ENCODE measurements around the gene VCP.
"Not testable (repeated sequence)": the region's sequence is repeated elsewhere in the genome, so short reads cannot be mapped to it uniquely, and the experiment has no call there.

The VCP gene

DNA sequence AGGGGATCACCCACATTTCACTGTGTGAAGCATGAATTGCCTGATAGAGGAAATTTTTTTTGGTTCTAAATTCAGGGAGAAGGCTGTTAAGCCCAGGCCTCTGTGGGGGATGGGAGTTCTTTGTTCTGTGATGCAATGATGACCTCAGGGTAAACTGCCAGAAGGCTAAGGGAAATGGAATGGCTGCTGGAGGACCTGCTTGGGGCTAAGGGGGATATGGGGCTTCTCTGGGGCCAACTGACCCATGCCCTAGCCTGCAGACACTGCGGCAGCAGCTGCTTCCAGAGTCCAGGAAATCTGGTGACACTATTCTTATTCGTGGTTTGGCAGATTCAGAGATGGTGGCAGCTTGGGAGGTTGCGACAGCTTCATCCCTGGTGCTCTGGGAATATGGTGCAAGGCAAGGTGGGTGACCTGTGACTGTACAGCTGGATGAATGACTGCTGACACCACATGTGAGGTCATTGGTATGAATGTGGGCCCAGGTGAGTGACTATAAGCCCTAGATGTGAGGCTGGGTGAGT, 30.3 kb downstream of the VCP start:
- Histone ChIP-seq H3K9me3 (ENCODE audit: low read length) (no peaks in the 10 kb centered on the region), H2AFZ (ENCODE audit: low read depth, low read length) (no peak overlapping the region), H3K4me1 (ENCODE audit: insufficient read depth, low read length) (no peaks in the 10 kb centered on the region), H3K36me3 (ENCODE audit: insufficient read depth, low read length) (peaks cover 36% of the 10 kb centered on the region), H3K27me3 (ENCODE audit: insufficient read depth, low read length) (no peaks in the 10 kb centered on the region), H3K4me3 (ENCODE audit: low read length) (no peak overlapping the region)

DNA sequence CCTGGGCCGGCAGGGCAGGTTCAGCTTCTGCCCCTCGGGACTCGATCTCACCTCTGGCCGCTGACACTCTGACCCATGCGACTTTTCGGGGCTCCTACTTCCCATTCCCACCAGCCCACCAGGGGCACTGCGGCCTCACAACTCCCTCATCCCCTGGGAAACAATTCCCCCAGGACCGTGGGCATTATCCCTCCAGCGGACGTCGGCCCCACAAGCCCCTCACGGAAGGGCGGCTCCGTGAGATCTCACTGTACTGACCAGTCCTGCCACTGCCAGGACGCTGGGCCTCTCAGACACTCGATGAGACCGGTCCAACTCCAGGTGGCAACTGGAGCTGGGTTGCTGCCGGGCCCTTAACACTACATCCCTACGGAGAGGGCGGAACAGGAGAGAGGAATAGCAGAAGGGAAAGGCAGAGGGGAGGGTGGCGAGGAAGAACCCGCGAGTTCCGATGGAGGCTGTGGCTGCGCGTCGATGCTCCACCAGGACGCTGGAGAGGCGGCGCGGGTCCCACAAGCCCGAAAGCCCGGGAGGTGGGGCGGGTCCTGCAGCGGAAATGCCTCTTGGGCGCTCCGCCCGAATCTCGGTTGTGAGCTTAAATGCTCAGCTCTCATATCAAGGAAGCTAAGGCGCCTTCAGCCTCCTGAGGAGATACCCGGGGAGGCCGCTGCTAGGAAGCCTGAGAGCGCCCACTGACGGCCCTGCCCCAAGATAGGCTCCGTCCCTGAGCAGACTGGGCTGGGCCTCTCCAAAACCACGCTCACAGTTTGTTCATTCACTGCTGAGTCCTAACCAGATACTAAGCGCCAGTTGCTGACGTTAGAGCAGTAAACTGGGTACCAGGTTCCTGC, 36.3 kb downstream of the VCP start:
- Histone ChIP-seq H3K27me3 (ENCODE audit: insufficient read depth, low read length) (no peaks in the 10 kb centered on the region), H3K4me3 (ENCODE audit: low read length) (no peak overlapping the region), H3K9me3 (ENCODE audit: low read length) (peaks cover 2% of the 10 kb centered on the region), H3K4me1 (ENCODE audit: insufficient read depth, low read length) (no peaks in the 10 kb centered on the region), H3K36me3 (ENCODE audit: insufficient read depth, low read length) (peaks cover 16% of the 10 kb centered on the region), H2AFZ (ENCODE audit: low read depth, low read length) (no peak overlapping the region)

DNA sequence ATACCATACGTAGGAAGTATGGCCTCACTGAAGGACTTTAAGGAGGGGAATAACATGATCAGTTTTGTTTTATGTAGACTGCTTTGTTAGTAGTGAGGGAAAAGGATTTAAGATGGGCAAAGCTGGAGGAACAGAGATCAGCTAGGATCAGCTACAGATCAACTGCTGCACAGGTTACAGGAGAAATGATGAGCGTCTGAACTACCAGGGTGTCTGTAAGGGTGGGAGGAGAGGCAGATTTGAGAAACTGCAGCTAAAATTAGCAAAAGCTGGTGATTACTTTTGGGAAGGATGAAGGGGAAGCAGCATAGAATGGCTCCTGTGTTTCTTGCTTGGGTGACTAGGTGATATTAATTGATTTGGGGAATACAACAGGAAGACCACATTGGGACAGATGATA, 39.3 kb downstream of the VCP start:
- H2AFZ ChIP-seq (ENCODE audit: low read depth, low read length): no peak overlapping the region
- no peaks in the 10 kb centered on the region for H3K4me1 ChIP-seq (ENCODE audit: insufficient read depth, low read length)
- H3K36me3 ChIP-seq (ENCODE audit: insufficient read depth, low read length): peaks cover 14% of the 10 kb centered on the region
- H3K4me3 ChIP-seq (ENCODE audit: low read length): no peak overlapping the region
- H3K9me3 ChIP-seq (ENCODE audit: low read length): peaks cover 6% of the 10 kb centered on the region
- no peaks in the 10 kb centered on the region for H3K27me3 ChIP-seq (ENCODE audit: insufficient read depth, low read length)

DNA sequence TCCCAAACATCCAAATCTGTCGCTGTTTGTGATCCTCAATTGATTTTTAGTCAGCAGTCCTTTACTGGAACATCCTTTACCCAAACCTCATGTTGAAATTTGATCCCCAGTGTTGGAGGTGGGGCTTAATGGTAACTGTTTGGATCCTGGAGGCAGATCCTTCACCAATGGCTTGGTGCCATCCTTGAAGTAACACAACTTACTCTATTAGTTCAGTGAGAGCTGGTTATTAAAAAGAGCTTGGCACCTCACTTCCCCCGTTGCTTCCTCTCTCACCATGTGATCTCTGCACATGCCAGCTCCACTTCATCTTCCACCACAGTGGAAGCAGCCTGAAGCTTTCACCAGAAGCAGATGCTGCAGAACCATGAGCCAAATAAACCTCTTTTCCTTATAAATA, 42.6 kb downstream of the VCP start:
- no peaks in the 10 kb centered on the region for H3K27me3 ChIP-seq (ENCODE audit: insufficient read depth, low read length)
- no peaks in the 10 kb centered on the region for H3K4me1 ChIP-seq (ENCODE audit: insufficient read depth, low read length)
- H3K36me3 ChIP-seq (ENCODE audit: insufficient read depth, low read length): peaks cover 9% of the 10 kb centered on the region
- peaks cover 6% of the 10 kb centered on the region for H3K9me3 ChIP-seq (ENCODE audit: low read length)
- no peak overlapping the region for H2AFZ ChIP-seq (ENCODE audit: low read depth, low read length)
- H3K4me3 ChIP-seq (ENCODE audit: low read length): no peak overlapping the region

DNA sequence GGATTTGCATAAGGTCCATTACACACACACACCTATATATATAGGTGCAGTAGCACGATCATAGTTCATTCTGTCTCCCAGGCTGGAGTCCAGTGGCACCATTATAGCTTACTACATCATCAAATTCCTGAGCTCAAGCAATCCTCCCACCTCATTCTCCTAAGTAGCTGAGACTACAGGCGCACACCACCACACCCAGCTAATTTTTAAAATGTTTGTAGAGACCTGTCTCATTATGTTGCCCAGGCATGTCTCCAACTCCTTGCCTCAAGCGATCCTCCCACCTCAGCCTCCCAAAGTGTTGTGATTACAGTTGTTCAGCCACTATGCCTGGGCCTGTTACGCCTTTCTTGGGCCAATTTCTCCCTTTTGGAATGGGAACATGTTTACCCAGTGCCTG, 43.2 kb downstream of the VCP start:
- Histone ChIP-seq H3K27me3 (ENCODE audit: insufficient read depth, low read length) (no peaks in the 10 kb centered on the region), H3K4me3 (ENCODE audit: low read length) (no peak overlapping the region), H3K4me1 (ENCODE audit: insufficient read depth, low read length) (no peaks in the 10 kb centered on the region), H3K9me3 (ENCODE audit: low read length) (peaks cover 6% of the 10 kb centered on the region), H2AFZ (ENCODE audit: low read depth, low read length) (no peak overlapping the region), H3K36me3 (ENCODE audit: insufficient read depth, low read length) (peaks cover 9% of the 10 kb centered on the region)

DNA sequence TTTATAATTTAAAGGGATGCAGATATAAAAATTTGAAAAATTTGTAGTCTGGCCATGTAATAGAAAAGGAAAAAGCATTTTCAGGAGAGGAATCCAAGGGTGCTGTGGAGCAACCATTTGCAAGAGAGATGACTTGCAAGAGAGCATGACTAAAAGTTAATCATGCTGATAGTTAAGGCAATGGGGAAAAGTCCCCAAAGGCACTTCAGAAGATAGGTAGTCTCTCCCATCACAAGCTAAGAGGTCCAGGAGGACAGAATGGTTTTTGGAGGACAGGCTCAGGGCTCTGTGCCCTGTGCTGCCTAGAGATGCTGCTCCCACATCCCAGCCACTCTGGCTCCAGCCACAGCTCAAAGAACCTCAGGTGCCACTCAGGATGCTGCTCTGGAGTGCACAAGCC, 44.1 kb downstream of the VCP start:
- H3K9me3 ChIP-seq (ENCODE audit: low read length): peaks cover 6% of the 10 kb centered on the region
- no peak overlapping the region for H3K4me3 ChIP-seq (ENCODE audit: low read length)
- peaks cover 9% of the 10 kb centered on the region for H3K36me3 ChIP-seq (ENCODE audit: insufficient read depth, low read length)
- H2AFZ ChIP-seq (ENCODE audit: low read depth, low read length): no peak overlapping the region
- no peaks in the 10 kb centered on the region for H3K4me1 ChIP-seq (ENCODE audit: insufficient read depth, low read length)
- H3K27me3 ChIP-seq (ENCODE audit: insufficient read depth, low read length): no peaks in the 10 kb centered on the region

DNA sequence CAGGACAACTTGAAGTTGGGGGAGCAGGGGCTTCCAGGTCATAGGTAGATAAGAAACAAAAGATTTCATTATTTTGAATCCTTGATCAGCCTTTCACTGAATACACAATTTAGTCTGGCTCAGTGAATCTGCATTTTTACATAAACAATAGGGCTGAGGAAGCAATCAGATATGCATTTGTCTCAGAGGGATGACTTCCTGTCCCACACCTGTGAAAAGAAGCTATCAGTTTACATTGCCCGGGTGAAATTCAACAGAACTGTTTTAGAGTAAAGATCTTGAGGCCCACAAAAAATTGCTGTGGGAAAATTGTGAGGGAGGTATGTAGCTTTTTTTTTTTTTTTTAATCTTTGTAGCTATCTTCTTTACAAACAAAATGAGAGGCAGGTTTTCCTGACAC, 44.6 kb downstream of the VCP start:
- Histone ChIP-seq H2AFZ (ENCODE audit: low read depth, low read length) (no peak overlapping the region), H3K4me3 (ENCODE audit: low read length) (no peak overlapping the region), H3K27me3 (ENCODE audit: insufficient read depth, low read length) (no peaks in the 10 kb centered on the region), H3K36me3 (ENCODE audit: insufficient read depth, low read length) (peaks cover 9% of the 10 kb centered on the region), H3K9me3 (ENCODE audit: low read length) (peaks cover 6% of the 10 kb centered on the region), H3K4me1 (ENCODE audit: insufficient read depth, low read length) (no peaks in the 10 kb centered on the region)

DNA sequence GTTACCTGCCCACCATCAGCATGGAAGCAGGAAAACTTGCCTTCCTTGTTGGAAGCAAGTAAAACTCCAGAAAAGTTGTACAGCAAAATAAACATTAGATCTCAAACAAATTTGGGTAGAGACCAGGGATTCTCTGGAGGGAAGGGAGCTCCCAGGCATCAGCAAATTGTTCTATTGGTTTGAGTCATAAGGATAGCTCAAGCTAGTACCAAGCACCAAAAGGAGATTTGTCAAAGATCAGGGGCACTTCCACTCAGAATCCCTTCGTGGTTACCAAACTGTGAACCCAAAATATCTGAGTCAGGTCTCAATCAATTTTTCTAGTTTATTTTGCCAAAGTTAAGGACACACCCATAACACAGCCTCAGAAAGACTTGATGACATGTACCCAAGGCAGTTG, 45.1 kb downstream of the VCP start:
- peaks cover 8% of the 10 kb centered on the region for H3K36me3 ChIP-seq (ENCODE audit: insufficient read depth, low read length)
- no peak overlapping the region for H2AFZ ChIP-seq (ENCODE audit: low read depth, low read length)
- no peaks in the 10 kb centered on the region for H3K4me1 ChIP-seq (ENCODE audit: insufficient read depth, low read length)
- peaks cover 6% of the 10 kb centered on the region for H3K9me3 ChIP-seq (ENCODE audit: low read length)
- no peak overlapping the region for H3K4me3 ChIP-seq (ENCODE audit: low read length)
- H3K27me3 ChIP-seq (ENCODE audit: insufficient read depth, low read length): no peaks in the 10 kb centered on the region

DNA sequence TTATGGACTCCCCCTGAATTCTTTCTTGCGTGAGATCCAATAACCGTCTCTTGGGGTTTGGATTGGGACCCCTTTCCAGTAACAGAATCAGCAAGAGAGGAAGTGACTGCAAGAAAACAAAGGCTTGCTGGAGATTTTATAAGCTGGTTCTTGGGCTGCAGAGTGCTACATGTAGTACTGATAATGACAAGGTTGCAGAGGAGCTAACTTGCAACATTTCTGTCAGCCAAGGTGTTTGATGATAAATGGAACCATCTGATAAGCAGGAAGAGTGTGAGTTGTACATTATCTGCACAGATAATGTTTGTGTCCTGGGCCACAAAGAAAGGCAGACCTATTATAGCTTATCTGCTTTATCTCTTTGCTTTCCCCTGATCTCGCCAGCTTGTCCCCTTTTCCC, 45.8 kb downstream of the VCP start:
- peaks cover 5% of the 10 kb centered on the region for H3K9me3 ChIP-seq (ENCODE audit: low read length)

DNA sequence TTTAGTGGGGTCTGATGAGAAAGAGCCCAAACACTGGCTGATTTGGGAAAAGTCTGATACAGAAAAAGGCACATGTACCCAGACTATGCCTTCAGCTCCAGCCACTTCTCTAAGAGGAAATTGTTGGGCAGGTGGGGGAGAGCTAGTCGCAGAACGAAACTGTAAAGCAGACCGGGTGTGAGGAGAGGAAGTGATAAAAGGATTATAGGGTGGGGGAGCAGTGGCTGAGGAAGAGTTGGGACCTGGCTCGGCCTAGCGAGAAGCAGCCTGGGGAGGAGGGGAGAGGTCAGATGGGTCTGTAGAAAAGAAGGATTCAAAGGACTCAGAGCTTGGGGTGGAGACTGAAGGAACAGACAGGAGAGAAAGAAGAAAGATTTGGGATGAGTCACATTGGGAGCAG, 49.0 kb downstream of the VCP start:
- not testable (repeated sequence) for H3K9me3 ChIP-seq (ENCODE audit: low read length); H3K4me1 ChIP-seq (ENCODE audit: insufficient read depth, low read length); H3K4me3 ChIP-seq (ENCODE audit: low read length); H2AFZ ChIP-seq (ENCODE audit: low read depth, low read length); H3K36me3 ChIP-seq (ENCODE audit: insufficient read depth, low read length); H3K27me3 ChIP-seq (ENCODE audit: insufficient read depth, low read length)

More for the DNA sequence above, 45.8 kb downstream of the VCP start:
- Histone ChIP-seq H3K4me1 (ENCODE audit: insufficient read depth, low read length) (no peaks in the 10 kb centered on the region), H2AFZ (ENCODE audit: low read depth, low read length) (no peak overlapping the region), H3K27me3 (ENCODE audit: insufficient read depth, low read length) (no peaks in the 10 kb centered on the region), H3K36me3 (ENCODE audit: insufficient read depth, low read length) (peaks cover 6% of the 10 kb centered on the region), H3K4me3 (ENCODE audit: low read length) (no peak overlapping the region)

DNA sequence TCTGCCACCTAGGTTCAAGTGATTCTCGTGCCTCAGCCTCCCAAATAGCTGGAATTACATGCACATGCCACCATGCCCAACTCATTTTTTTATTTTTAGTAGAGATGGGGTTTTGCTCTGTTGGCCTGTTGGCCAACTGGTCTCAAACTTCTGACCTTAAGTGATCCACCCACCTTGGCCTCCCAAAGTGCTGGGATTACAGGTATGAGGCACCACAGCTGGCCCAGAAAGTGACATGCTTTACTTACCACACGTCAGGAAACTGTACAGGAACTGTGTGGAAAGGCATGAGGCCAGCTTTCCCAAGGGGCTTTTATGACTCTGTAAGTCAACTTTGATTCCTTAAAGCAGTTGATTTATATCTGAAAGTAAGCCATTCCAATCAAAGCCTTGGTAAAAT, 57.9 kb downstream of the VCP start:
- Histone ChIP-seq H2AFZ (ENCODE audit: low read depth, low read length) (no peak overlapping the region), H3K4me1 (ENCODE audit: insufficient read depth, low read length) (no peaks in the 10 kb centered on the region), H3K9me3 (ENCODE audit: low read length) (peaks cover 11% of the 10 kb centered on the region), H3K36me3 (ENCODE audit: insufficient read depth, low read length) (peaks cover 20% of the 10 kb centered on the region), H3K4me3 (ENCODE audit: low read length) (no peak overlapping the region), H3K27me3 (ENCODE audit: insufficient read depth, low read length) (no peaks in the 10 kb centered on the region)

DNA sequence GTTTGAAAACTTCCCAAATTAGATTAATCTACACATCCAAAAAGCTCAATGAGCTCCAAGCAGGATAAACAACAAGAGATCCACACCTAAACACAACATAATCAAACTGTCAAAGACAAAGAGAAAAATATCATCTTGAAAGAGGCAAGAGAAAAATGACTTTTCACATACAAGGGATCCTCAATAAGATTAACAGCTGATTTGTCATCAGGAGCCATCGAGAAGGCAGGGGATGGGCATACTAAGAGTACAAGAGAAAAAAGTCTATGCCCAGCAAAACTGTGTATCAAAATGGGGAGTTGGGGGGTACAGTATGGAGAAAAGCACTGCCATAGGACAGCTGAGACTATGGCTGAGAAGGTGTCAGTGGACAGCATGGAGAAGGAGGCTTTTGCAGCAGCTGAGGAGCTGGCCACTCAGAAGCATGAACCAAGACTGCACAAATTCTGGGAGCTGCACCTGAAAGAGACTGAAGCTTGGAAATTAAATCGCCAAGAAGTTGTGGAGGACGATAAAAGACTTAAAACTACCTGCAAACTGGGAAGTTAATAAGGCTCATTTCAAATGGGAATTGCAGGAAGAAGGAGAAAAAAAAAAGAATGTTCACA, 62.0 kb downstream of the VCP start:
- Histone ChIP-seq H3K9me3 (ENCODE audit: low read length) (peaks cover 8% of the 10 kb centered on the region), H3K4me1 (ENCODE audit: insufficient read depth, low read length) (no peaks in the 10 kb centered on the region), H3K36me3 (ENCODE audit: insufficient read depth, low read length) (peaks cover 14% of the 10 kb centered on the region), H2AFZ (ENCODE audit: low read depth, low read length) (no peak overlapping the region), H3K27me3 (ENCODE audit: insufficient read depth, low read length) (no peaks in the 10 kb centered on the region), H3K4me3 (ENCODE audit: low read length) (no peak overlapping the region)

Data from neuron (in vitro differentiated cells).